Measurements from ENCODE around the gene ZNF683.

GRCh38 chr1:26353976-26354820 lies 18.4 kb downstream of the ZNF683 start, which contains the start of gene CRYBG2:
- no peak for TF ChIP-seq CTCF (IDR thresholded peaks at IDR 0.05)
- no peak for TF ChIP-seq POLR2A (IDR thresholded peaks at IDR 0.05)
- TF ChIP-seq EP300 (IDR thresholded peaks at IDR 0.05) = no peak
